GM21390 (cell line): ENCODE measurements around the gene MCUR1.

ENCODE experiments used
- ATAC-seq: cut with Tn5 transposase; IDR thresholded peaks from one replicate; pipeline ENCODE4 v1.9.1; 2021; ENCODE audit not compliant: unreplicated experiment

MCUR1 gene

DNA sequence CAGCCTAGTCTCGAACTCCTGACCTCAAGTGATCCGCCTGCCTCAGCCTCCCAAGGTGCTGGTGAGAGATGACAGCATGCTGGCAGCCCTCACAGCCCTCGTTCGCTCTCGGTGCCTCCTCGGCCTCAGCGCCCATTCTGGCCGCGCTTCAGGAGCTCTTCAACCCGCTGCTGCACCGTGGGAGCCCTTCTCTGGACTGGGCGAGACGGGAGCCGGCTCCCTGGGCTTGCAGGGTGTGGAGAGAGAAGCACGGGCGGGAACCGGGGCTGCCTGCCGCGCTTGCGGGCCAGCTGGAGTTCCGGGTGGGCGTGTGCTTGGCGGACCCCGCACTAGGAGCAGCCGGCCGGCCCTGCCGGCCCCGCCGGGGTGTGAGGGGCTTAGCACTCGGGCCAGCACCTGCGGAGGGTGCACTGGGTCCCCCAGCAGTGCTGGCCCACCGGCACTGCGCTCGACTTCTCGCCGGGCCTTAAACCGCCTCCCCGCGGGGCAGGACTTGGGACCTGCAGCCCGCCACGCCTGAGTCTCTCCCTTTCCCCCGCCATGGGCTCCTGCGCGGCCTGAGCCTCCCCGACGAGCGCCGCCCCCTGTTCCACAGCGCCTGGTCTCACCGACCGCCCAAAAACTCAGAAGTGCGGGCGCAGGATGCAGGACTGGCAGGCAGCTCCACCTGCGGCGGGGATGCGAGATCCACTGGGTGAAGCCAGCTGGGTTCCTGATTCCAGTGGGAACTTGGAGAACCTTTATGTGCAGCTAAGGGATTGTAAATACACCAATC lies 71.2 kb downstream of the MCUR1 start:
- no peak for ATAC-seq

DNA sequence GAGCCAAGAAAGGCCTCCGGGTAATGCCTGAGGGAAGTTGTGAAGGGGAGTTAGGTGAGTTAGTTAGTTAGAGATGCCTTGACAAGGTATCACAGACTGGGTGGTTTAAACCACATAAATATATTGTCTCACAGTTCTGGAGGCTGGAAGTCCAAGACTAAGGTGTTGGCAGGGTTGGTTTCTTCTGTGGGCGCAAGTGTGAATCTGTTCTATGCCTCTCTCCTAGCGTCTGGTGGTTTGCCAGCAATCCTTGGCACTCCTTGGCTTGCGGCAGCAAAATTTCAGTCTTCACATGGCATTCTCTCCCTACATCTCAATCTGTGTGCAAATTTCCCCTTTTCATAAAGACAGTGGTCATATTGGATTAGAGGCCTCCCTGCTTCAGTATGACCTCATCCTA lies 73.0 kb downstream of the MCUR1 start:
- ATAC-seq: no peak
